Measurements from ENCODE around the gene PROX1.

Gene PROX1

DNA sequence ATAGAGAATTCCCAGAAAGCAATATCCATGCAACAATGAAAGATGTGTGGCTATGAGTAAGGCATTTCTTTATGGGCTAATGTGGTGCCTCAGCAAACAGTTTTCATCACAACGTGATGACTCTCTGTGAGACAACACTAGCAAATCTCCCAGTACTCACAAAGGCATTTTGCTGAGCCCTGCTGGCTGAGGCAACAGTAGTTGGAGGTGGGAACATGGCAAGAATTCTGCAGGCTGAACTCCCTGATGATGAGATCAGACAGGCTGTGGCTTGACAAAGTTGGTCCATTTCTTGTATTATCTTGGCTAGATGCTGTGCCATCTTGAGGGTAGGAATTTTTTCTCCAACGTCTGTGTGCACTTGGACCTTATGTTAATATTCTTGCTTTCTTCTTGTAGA lies 24.6 kb downstream of the PROX1 start:
- H4K20me1 ChIP-seq (ENCODE audit: insufficient read depth, low read length), result no peaks in the 10 kb centered on the region
- TF ChIP-seq, protein P1, sequence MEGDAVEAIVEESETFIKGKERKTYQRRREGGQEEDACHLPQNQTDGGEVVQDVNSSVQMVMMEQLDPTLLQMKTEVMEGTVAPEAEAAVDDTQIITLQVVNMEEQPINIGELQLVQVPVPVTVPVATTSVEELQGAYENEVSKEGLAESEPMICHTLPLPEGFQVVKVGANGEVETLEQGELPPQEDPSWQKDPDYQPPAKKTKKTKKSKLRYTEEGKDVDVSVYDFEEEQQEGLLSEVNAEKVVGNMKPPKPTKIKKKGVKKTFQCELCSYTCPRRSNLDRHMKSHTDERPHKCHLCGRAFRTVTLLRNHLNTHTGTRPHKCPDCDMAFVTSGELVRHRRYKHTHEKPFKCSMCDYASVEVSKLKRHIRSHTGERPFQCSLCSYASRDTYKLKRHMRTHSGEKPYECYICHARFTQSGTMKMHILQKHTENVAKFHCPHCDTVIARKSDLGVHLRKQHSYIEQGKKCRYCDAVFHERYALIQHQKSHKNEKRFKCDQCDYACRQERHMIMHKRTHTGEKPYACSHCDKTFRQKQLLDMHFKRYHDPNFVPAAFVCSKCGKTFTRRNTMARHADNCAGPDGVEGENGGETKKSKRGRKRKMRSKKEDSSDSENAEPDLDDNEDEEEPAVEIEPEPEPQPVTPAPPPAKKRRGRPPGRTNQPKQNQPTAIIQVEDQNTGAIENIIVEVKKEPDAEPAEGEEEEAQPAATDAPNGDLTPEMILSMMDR (IDR thresholded peaks at IDR 0.05; ENCODE audit: low read depth, low read length), result no peak
- no peak for TF ChIP-seq EZH2phosphoT487 (IDR thresholded peaks at IDR 0.05; ENCODE audit: low read depth)
- H3K9me3 ChIP-seq (ENCODE audit: insufficient read depth, low read length), result no peaks in the 10 kb centered on the region
- H3K27me3 ChIP-seq (ENCODE audit: low read depth, low read length), result no peaks in the 10 kb centered on the region
- H3K9ac ChIP-seq (ENCODE audit: low read length), result no peak overlapping the region
- no peaks in the 10 kb centered on the region for H3K36me3 ChIP-seq (replicated peaks; ENCODE audit: low read depth, low read length)
- no peaks in the 10 kb centered on the region for H3K79me2 ChIP-seq (ENCODE audit: low read length)
- H3K27ac ChIP-seq (ENCODE audit: low read length), result no peak overlapping the region
- H3K4me3 ChIP-seq (ENCODE audit: low read length), result no peak overlapping the region
- no peaks in the 10 kb centered on the region for H3K4me1 ChIP-seq (ENCODE audit: low read length)
- no peak overlapping the region for H3K4me2 ChIP-seq (ENCODE audit: low read length)
- no peak overlapping the region for H2AFZ ChIP-seq (ENCODE audit: low read depth, low read length)

- Histone ChIP-seq H4K20me1 (ENCODE audit: insufficient read depth, low read length) (no peaks in the 10 kb centered on the region), H2AFZ (ENCODE audit: low read depth, low read length) (no peak overlapping the region)
Measured at GRCh38 chr1:214013614-214014377, 26.0 kb downstream of the PROX1 start.

GRCh38 chr1:214014730-214015129 lies 27.0 kb downstream of the PROX1 start:
- Histone ChIP-seq H4K20me1 (ENCODE audit: insufficient read depth, low read length) (no peaks in the 10 kb centered on the region), H3K27me3 (ENCODE audit: low read depth, low read length) (no peaks in the 10 kb centered on the region), H3K4me3 (ENCODE audit: low read length) (no peak overlapping the region), H3K4me2 (ENCODE audit: low read length) (no peak overlapping the region), H2AFZ (ENCODE audit: low read depth, low read length) (no peak overlapping the region), H3K36me3 (replicated peaks; ENCODE audit: low read depth, low read length) (no peaks in the 10 kb centered on the region), H3K9me3 (ENCODE audit: insufficient read depth, low read length) (no peaks in the 10 kb centered on the region), H3K27ac (ENCODE audit: low read length) (no peak overlapping the region), H3K9ac (ENCODE audit: low read length) (no peak overlapping the region), H3K4me1 (ENCODE audit: low read length) (no peaks in the 10 kb centered on the region), H3K79me2 (ENCODE audit: low read length) (no peaks in the 10 kb centered on the region)
- TF ChIP-seq EZH2phosphoT487 (IDR thresholded peaks at IDR 0.05; ENCODE audit: low read depth), result no peak
- TF ChIP-seq, protein P1 (IDR thresholded peaks at IDR 0.05; ENCODE audit: low read depth, low read length), result no peak

More at GRCh38 chr1:214013614-214014377, 26.0 kb downstream of the PROX1 start:
- no peaks in the 10 kb centered on the region for H3K4me1 ChIP-seq (ENCODE audit: low read length)
- H3K27me3 ChIP-seq (ENCODE audit: low read depth, low read length), result no peaks in the 10 kb centered on the region
- H3K27ac ChIP-seq (ENCODE audit: low read length), result no peak overlapping the region
- H3K9ac ChIP-seq (ENCODE audit: low read length), result no peak overlapping the region
- no peaks in the 10 kb centered on the region for H3K36me3 ChIP-seq (replicated peaks; ENCODE audit: low read depth, low read length)
- no peak overlapping the region for H3K4me3 ChIP-seq (ENCODE audit: low read length)
- no peaks in the 10 kb centered on the region for H3K79me2 ChIP-seq (ENCODE audit: low read length)
- H3K4me2 ChIP-seq (ENCODE audit: low read length), result no peak overlapping the region
- TF ChIP-seq, protein P1 (IDR thresholded peaks at IDR 0.05; ENCODE audit: low read depth, low read length), result no peak
- TF ChIP-seq EZH2phosphoT487 (IDR thresholded peaks at IDR 0.05; ENCODE audit: low read depth), result no peak
- no peaks in the 10 kb centered on the region for H3K9me3 ChIP-seq (ENCODE audit: insufficient read depth, low read length)

- no peak overlapping the region for H3K4me3 ChIP-seq (ENCODE audit: low read length)
- H3K27ac ChIP-seq (ENCODE audit: low read length), result no peak overlapping the region
- H3K36me3 ChIP-seq (replicated peaks; ENCODE audit: low read depth, low read length), result no peaks in the 10 kb centered on the region
- no peak overlapping the region for H3K4me2 ChIP-seq (ENCODE audit: low read length)
- no peaks in the 10 kb centered on the region for H3K9me3 ChIP-seq (ENCODE audit: insufficient read depth, low read length)
- H2AFZ ChIP-seq (ENCODE audit: low read depth, low read length), result no peak overlapping the region
- no peak overlapping the region for H3K9ac ChIP-seq (ENCODE audit: low read length)
- H4K20me1 ChIP-seq (ENCODE audit: insufficient read depth, low read length), result no peaks in the 10 kb centered on the region
- TF ChIP-seq, protein P1 (IDR thresholded peaks at IDR 0.05; ENCODE audit: low read depth, low read length), result no peak
- no peak for TF ChIP-seq EZH2phosphoT487 (IDR thresholded peaks at IDR 0.05; ENCODE audit: low read depth)
- H3K79me2 ChIP-seq (ENCODE audit: low read length), result no peaks in the 10 kb centered on the region
- no peaks in the 10 kb centered on the region for H3K4me1 ChIP-seq (ENCODE audit: low read length)
- H3K27me3 ChIP-seq (ENCODE audit: low read depth, low read length), result no peaks in the 10 kb centered on the region
Measured at GRCh38 chr1:214017191-214017982, 29.6 kb downstream of the PROX1 start.
